ENCODE results near the gene FAM3C. TPM values are rescaled to one million over a fixed set of nuclear protein-coding genes. Genes with fewer than 3 reads are reported as not detected.

FAM3C gene
- total and polyA plus RNA-seq, 2 donors (not counting 1 experiment from before 2014, with no cell fraction given), result 26.3 to 60.8 TPM

GRCh38 chr7:121420976-121421375, 24.9 kb upstream of the FAM3C start:
- H2AFZ ChIP-seq (ENCODE audit: low read length), result no peak overlapping the region
- no peak for TF ChIP-seq EZH2 (IDR thresholded peaks at IDR 0.05; ENCODE audit: low read length, missing control alignments)
- H3K27ac ChIP-seq (ENCODE audit: insufficient read depth, low read length), result no peak overlapping the region
- no peaks in the 10 kb centered on the region for H4K20me1 ChIP-seq (ENCODE audit: control insufficient read depth, extremely low read depth, insufficient read depth, low read length)
- no peaks in the 10 kb centered on the region for H3K4me1 ChIP-seq (ENCODE audit: control insufficient read depth, extremely low read depth, insufficient read depth, low read length)
- H3K9me3 ChIP-seq (ENCODE audit: control insufficient read depth, insufficient read depth, low read depth, low read length), result no peaks in the 10 kb centered on the region
- no peaks in the 10 kb centered on the region for H3K36me3 ChIP-seq (ENCODE audit: control insufficient read depth, insufficient read depth, low read length)
- no peak for DNase-seq (ENCODE audit: low read depth in 2 of 2)
- no peak overlapping the region for H3K9ac ChIP-seq (ENCODE audit: insufficient read depth, low read length)
- no peak overlapping the region for H3K4me2 ChIP-seq (ENCODE audit: extremely low read depth, insufficient read depth, low read length)
- no peaks in the 10 kb centered on the region for H3K27me3 ChIP-seq (ENCODE audit: control insufficient read depth, insufficient read depth, low read length)
- no peak overlapping the region for H3K4me3 ChIP-seq (replicated peaks in 1 of 4; ENCODE audit: control extremely low read depth in 1 of 4, insufficient read depth in 1 of 4, low read depth in 3 of 4, low read length in 4 of 4)
- H3K79me2 ChIP-seq (ENCODE audit: control insufficient read depth, insufficient read depth, low read length), result no peaks in the 10 kb centered on the region

- Histone ChIP-seq H3K4me1 (ENCODE audit: control insufficient read depth, extremely low read depth, insufficient read depth, low read length) (no peaks in the 10 kb centered on the region), H3K27me3 (ENCODE audit: control insufficient read depth, insufficient read depth, low read length) (no peaks in the 10 kb centered on the region), H3K27ac (ENCODE audit: insufficient read depth, low read length) (no peak overlapping the region), H3K79me2 (ENCODE audit: control insufficient read depth, insufficient read depth, low read length) (no peaks in the 10 kb centered on the region), H3K9ac (ENCODE audit: insufficient read depth, low read length) (no peak overlapping the region), H3K4me2 (ENCODE audit: extremely low read depth, insufficient read depth, low read length) (no peak overlapping the region), H4K20me1 (ENCODE audit: control insufficient read depth, extremely low read depth, insufficient read depth, low read length) (no peaks in the 10 kb centered on the region), H3K4me3 (replicated peaks in 1 of 4; ENCODE audit: control extremely low read depth in 1 of 4, insufficient read depth in 1 of 4, low read depth in 3 of 4, low read length in 4 of 4) (no peak overlapping the region), H3K9me3 (ENCODE audit: control insufficient read depth, insufficient read depth, low read depth, low read length) (no peaks in the 10 kb centered on the region), H3K36me3 (ENCODE audit: control insufficient read depth, insufficient read depth, low read length) (no peaks in the 10 kb centered on the region), H2AFZ (ENCODE audit: low read length) (no peak overlapping the region)
- TF ChIP-seq CTCF (conservative IDR thresholded peaks at IDR 0.05 in 1 of 2, IDR thresholded peaks at IDR 0.05 in 1 of 2; ENCODE audit: low read depth in 1 of 2, low read length in 2 of 2) (no peak), EZH2 (IDR thresholded peaks at IDR 0.05; ENCODE audit: low read length, missing control alignments) (no peak)
- no peak for DNase-seq (ENCODE audit: low read depth in 2 of 2)
Observed at GRCh38 chr7:121419201-121420148, 23.4 kb upstream of the FAM3C start.

DNA sequence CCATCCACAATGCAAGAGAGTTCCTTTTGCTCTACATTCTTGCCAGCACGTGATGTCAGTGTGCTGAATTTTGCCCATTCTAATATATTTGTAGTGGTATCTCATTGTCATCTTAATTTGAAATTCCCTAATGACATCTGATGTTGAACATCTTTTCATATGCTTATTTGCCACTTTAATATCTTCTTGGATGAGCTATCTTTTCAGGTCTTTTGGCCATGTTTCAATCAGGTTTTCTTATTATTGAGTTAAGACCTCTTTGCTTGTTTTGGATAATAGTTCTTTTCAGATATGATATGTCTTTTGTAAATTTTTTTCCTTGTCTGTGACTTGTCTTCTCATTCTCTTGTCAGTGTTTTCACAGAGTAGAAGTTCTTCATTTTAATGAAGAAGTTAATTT, 20.4 kb upstream of the FAM3C start:
- Histone ChIP-seq H3K79me2 (ENCODE audit: control insufficient read depth, insufficient read depth, low read length) (no peaks in the 10 kb centered on the region), H3K27ac (ENCODE audit: insufficient read depth, low read length) (no peak overlapping the region), H3K9me3 (ENCODE audit: control insufficient read depth, insufficient read depth, low read depth, low read length) (no peaks in the 10 kb centered on the region), H3K36me3 (ENCODE audit: control insufficient read depth, insufficient read depth, low read length) (no peaks in the 10 kb centered on the region), H4K20me1 (ENCODE audit: control insufficient read depth, extremely low read depth, insufficient read depth, low read length) (no peaks in the 10 kb centered on the region), H3K9ac (ENCODE audit: insufficient read depth, low read length) (no peak overlapping the region), H3K4me1 (ENCODE audit: control insufficient read depth, extremely low read depth, insufficient read depth, low read length) (no peaks in the 10 kb centered on the region), H3K4me3 (replicated peaks in 1 of 4; ENCODE audit: control extremely low read depth in 1 of 4, insufficient read depth in 1 of 4, low read depth in 3 of 4, low read length in 4 of 4) (no peak overlapping the region), H2AFZ (ENCODE audit: low read length) (no peak overlapping the region), H3K27me3 (ENCODE audit: control insufficient read depth, insufficient read depth, low read length) (no peaks in the 10 kb centered on the region), H3K4me2 (ENCODE audit: extremely low read depth, insufficient read depth, low read length) (no peak overlapping the region)
- no peak for DNase-seq (ENCODE audit: low read depth in 2 of 2)
- TF ChIP-seq EZH2 (IDR thresholded peaks at IDR 0.05; ENCODE audit: low read length, missing control alignments), result no peak
- TF ChIP-seq CTCF (conservative IDR thresholded peaks at IDR 0.05 in 1 of 2, IDR thresholded peaks at IDR 0.05 in 1 of 2; ENCODE audit: low read depth in 1 of 2, low read length in 2 of 2), result no peak
